Spleen (tissue), 7 donors: ENCODE data around the gene FHIT.

Experiments
- POLR2A ChIP-seq, 3 donors: fragments of 450-650 bp; IDR thresholded peaks; one replicate each; pipeline ENCODE4 v1.5.1; 2017; ENCODE audit warnings: antibody characterized with exemption in 3 of 3, mild to moderate bottlenecking in 1 of 3
- TF ChIP-seq, protein P1 (sequence below), 11 experiments: fragments of 200-600 bp in 7 of 11; fragments of 450-650 bp in 4 of 11; sonication (generic) in 4 of 11; IDR thresholded peaks in 8 of 11; conservative IDR thresholded peaks in 3 of 11; 1 replicate in 7 of 11; 2 replicates in 4 of 11; pipeline versions ENCODE4 v1.4.0 to v1.8.0; 2016 to 2021; ENCODE audit warnings: antibody characterized with exemption in 11 of 11, inconsistent platforms in 4 of 11, mild to moderate bottlenecking in 1 of 11
- donor health status: DM: no; HTN: no; CAD: no; lungs with moderate emphysema.
- donor health status: DM: no; HTN: no; CAD: no.
- donor health status: DM: no; HTN: no; CAD: no.

DNA sequence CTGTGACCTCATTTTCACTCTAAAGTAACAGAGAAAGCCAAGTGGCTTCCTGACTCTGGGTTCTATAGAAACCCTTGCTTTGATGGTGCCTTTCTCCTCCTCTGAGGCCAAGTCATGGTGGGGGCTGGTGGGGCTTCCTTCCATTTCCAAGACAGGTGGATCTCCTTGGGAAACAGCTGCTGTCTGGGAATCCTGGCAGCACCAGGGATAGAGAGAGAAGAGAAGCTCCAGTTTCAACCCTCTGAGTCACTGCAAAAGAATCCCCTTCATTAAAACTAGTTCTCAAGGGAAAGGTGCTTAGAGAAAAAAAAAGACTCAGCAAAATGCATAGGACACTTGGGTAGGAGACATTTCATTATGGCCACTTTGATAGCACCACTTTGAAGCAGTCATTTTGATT is 614.4 kb downstream of the FHIT start:
- TF ChIP-seq, protein P1, sequence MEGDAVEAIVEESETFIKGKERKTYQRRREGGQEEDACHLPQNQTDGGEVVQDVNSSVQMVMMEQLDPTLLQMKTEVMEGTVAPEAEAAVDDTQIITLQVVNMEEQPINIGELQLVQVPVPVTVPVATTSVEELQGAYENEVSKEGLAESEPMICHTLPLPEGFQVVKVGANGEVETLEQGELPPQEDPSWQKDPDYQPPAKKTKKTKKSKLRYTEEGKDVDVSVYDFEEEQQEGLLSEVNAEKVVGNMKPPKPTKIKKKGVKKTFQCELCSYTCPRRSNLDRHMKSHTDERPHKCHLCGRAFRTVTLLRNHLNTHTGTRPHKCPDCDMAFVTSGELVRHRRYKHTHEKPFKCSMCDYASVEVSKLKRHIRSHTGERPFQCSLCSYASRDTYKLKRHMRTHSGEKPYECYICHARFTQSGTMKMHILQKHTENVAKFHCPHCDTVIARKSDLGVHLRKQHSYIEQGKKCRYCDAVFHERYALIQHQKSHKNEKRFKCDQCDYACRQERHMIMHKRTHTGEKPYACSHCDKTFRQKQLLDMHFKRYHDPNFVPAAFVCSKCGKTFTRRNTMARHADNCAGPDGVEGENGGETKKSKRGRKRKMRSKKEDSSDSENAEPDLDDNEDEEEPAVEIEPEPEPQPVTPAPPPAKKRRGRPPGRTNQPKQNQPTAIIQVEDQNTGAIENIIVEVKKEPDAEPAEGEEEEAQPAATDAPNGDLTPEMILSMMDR (IDR thresholded peaks at IDR 0.05 in 8 of 11, conservative IDR thresholded peaks at IDR 0.05 in 3 of 11) = no peak
- TF ChIP-seq POLR2A (IDR thresholded peaks at IDR 0.05) = no peak
